Aorta (tissue), 5 donors: ENCODE data around the gene PAPPA2. TPM values are rescaled to one million over a fixed set of nuclear protein-coding genes. Genes with fewer than 3 reads are reported as not detected.

Experiments used
- ATAC-seq: fragments of 200-7000 bp; cut with Tn5 transposase; one replicate; pipeline ENCODE4 v1.9.1; 2022; ENCODE audit warnings: moderate library complexity; ENCODE audit not compliant: low FRiP score
- DNase-seq, 2 donors: peaks; one replicate each; pipeline ENCODE4 v3.0.0-alpha.2; 2020
- H3K27ac ChIP-seq, 2 donors: one replicate each; pipeline ENCODE4 v1.5.1; 2013; ENCODE audit warnings: low read length in 2 of 2, mild to moderate bottlenecking in 2 of 2, moderate library complexity in 2 of 2, control low read depth in 1 of 2, inconsistent platforms in 1 of 2, low read depth in 1 of 2
- H3K27me3 ChIP-seq, 2 donors: one replicate each; pipeline ENCODE4 v1.6.1; 2013; ENCODE audit warnings: control low read depth in 1 of 2, low read length in 1 of 2, mild to moderate bottlenecking in 1 of 2, moderate library complexity in 1 of 2; ENCODE audit not compliant: insufficient read depth in 2 of 2, control insufficient read depth in 1 of 2
- H3K36me3 ChIP-seq, 2 donors: one replicate each; pipeline ENCODE4 v1.6.1; 2013; ENCODE audit warnings: control low read depth in 1 of 2, low read length in 1 of 2, mild to moderate bottlenecking in 1 of 2; ENCODE audit not compliant: insufficient read depth in 2 of 2, control insufficient read depth in 1 of 2
- H3K4me1 ChIP-seq, 2 donors: one replicate each; pipeline ENCODE4 v1.6.1; 2013; ENCODE audit warnings: low read length in 2 of 2, control low read depth in 1 of 2, mild to moderate bottlenecking in 1 of 2, moderate library complexity in 1 of 2; ENCODE audit not compliant: insufficient read depth in 2 of 2, control insufficient read depth in 1 of 2
- H3K4me3 ChIP-seq, 2 donors: one replicate each; pipeline ENCODE4 v1.5.1; 2013; ENCODE audit warnings: low read length in 2 of 2, control low read depth in 1 of 2, mild to moderate bottlenecking in 1 of 2
- H3K9me3 ChIP-seq: one replicate; pipeline ENCODE4 v1.6.1; 2013; ENCODE audit warnings: mild to moderate bottlenecking, low read length; ENCODE audit not compliant: control insufficient read depth
- WGBS, 2 donors: extraction: QIAGEN DNeasy Blood & Tissue Kit; methylation state at CpG; one replicate each; pipeline ENCODE4 v1.1.7; 2013; 5-methylcytosine and 5-hydroxymethylcytosine counted together
- intact Hi-C, 2 donors: fragments of 100-400 bp; cut with DNase I; formaldehyde crosslinking; loops; one replicate each; pipeline versions ENCODE4 v1.14.2 to v1.15.0; 2022
- polyA plus RNA-seq, 2 donors: library from polyadenylated mRNA; stranded (reverse); fragments of 200-250 nt; gene quantifications; one replicate each; pipeline ENCODE4 v1.2.3, GENCODE V29; 2013
- total RNA-seq, 2 donors: library from RNA; stranded (reverse); fragmentation: NEBNext Ultra II Directional; extraction: Animal tissue kit (Norgen Biotek cat#: 25700); gene quantifications; one replicate each; pipeline ENCODE4 v1.2.1, GENCODE V29; 2021
- donor health status: healthy with polysubstance abuse.
- donor health status: Bipolar disorder and iron deficiency.
- donor health status: DM: no; HTN: no; CAD: no.
- donor health status: DM: no; HTN: no; CAD: no.
- donor health status: DM: yes; HTN: yes; CAD: no.

PAPPA2 gene
- total and polyA plus RNA-seq, 4 donors: 3.5 to 4.3 TPM; not detected in 2

DNA sequence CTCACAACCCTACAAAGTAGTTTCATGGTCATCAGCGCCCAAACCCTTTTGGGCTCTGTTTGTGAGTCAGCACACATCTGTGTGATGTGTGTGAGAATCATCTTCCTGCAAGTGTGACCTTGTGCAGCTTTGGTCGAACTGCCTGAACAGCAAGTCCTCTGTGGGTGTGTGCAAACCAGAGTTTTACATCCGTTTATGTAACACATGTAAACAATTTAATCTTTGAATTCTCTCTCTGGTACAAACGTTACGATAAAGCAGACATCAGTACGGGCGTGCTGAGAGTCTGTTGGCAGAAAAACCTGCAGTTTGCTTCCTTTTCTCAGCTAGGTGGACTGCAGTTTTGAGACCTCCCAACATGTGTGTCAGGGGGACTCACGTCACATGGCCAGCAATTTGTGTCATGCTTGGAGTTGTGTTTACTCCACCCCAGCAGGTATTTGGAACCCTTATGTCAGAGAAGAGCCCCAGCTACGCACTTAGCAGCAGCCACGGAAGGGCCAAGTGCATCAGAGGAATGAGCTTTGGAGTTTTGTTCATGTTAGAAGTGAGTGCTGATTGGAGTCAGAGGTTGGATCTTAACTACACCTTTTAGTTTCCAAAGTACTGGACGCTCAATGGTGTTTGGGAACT, 230.8 kb downstream of the PAPPA2 start:
- WGBS, 2 donors: 78 to 88% methylated on average over 11 of the region's 11 CpGs
- Histone ChIP-seq H3K4me3 (no peak overlapping the region), H3K27me3 (no peaks in the 10 kb centered on the region), H3K27ac (no peak overlapping the region), H3K4me1 (no peaks in the 10 kb centered on the region), H3K36me3 (no peaks in the 10 kb centered on the region), H3K9me3 (no peaks in the 10 kb centered on the region)
- no peak for ATAC-seq
- intact Hi-C loops: loop anchor here (2.0 to 10.0 kb wide), 6 partner anchors 37 to 319 kb away; no protein-coding TSS in a partner anchor
- DNase-seq: no peak

DNA sequence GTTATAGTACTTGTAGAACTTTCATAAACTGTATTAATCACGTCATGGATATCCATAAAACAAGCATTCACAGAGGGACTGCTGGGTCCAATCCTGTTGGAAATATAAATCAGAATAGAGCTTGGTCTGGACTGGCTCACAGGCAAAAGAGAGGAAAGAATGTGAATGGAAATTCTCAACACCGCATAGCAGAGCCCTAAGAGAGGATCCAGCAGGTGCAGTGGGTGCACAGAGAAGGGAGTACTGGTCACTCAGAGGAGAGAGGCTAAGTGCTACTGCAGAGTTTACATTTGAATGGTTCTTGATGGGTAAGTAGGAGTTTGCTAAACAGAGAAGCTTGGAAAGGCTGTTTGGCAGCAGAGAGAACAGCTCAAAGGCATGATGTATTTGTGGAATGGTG, 231.7 kb downstream of the PAPPA2 start:
- H3K27me3 ChIP-seq: no peaks in the 10 kb centered on the region
- no peaks in the 10 kb centered on the region for H3K4me1 ChIP-seq
- no peak overlapping the region for H3K27ac ChIP-seq
- intact Hi-C loops: loop anchor here (5.0 to 10.0 kb wide), 5 partner anchors 37 to 320 kb away; no protein-coding TSS in a partner anchor
- H3K9me3 ChIP-seq: no peaks in the 10 kb centered on the region
- 81 to 83% methylated on average over 2 of the region's 2 CpGs for WGBS, 2 donors
- no peaks in the 10 kb centered on the region for H3K36me3 ChIP-seq
- no peak for DNase-seq
- no peak overlapping the region for H3K4me3 ChIP-seq
- no peak for ATAC-seq

DNA sequence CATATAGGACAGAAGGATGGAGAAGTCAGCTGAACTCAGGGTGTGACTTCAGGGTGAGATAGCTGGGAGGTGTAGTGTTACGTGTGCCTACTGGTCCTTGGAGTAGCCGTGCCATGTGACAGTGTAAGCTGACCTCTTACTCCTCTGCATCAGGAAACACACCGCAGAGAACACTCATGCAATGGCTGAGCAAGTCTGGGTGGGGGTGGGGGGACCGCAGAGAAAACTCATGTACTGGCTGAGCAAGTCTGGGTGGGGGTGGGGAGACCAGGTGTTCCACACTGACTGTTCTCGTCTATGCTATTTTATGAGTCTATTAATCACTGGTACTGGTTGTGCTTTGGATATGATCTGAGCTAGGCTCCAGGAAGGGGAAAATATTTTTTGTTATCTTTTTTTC, 233.1 kb downstream of the PAPPA2 start:
- ATAC-seq: no peak
- 70 to 78% methylated on average over 5 of the region's 5 CpGs for WGBS, 2 donors
- H3K36me3 ChIP-seq: no peaks in the 10 kb centered on the region

DNA sequence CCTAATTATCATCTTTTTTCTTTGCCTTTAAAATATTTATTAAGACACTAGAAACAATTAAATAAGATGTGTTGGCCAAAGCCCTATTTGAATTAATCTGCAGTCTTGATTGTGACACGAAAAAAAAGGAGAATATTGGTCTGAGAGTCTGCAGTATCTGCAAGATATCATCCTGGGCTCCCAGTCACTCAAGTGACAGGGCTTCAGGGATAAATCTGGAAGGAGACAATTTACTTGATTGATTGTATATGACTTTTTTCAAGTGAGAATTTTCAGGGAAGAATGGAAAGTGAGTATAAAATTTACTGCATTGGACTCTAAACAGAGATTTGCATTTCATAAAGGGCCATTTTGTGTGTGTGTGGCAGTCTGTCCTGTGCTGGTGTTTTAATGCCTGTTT, 233.7 kb downstream of the PAPPA2 start:
- Histone ChIP-seq H3K9me3 (no peaks in the 10 kb centered on the region), H3K36me3 (no peaks in the 10 kb centered on the region), H3K27ac (no peak overlapping the region), H3K4me1 (no peaks in the 10 kb centered on the region), H3K27me3 (no peaks in the 10 kb centered on the region), H3K4me3 (no peak overlapping the region)
- ATAC-seq: no peak
- DNase-seq: no peak
- WGBS, 2 donors: 86 to 91% methylated on average over 1 of the region's 1 CpG
- intact Hi-C loops: loop anchor here (10.0 kb wide), 2 partner anchors 148 to 322 kb away; no protein-coding TSS in a partner anchor

More for the DNA sequence above, 233.1 kb downstream of the PAPPA2 start:
- Histone ChIP-seq H3K27ac (no peak overlapping the region), H3K4me3 (no peak overlapping the region), H3K27me3 (no peaks in the 10 kb centered on the region), H3K9me3 (no peaks in the 10 kb centered on the region), H3K4me1 (no peaks in the 10 kb centered on the region)
- intact Hi-C loops: loop anchor here (10.0 kb wide), 2 partner anchors 149 to 321 kb away; no protein-coding TSS in a partner anchor
- DNase-seq: no peak

DNA sequence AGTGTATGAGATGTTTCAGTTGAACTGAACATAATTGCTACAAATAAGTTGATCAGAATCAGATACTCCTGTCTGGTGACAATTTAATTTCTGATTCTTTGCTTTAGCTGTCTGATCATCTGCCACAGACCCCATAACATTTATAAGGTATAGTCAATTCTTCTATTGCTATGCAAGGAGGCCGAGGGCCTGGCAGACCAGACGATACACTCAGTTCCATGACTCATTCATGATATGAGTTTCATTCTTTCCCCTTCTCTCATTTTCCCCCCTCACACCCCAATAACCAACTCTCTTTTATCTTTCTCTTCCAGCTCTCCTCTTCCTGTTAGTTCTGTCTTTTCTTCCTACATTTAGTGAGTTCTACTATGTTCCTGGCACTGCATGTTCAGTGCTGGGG, 236.8 kb downstream of the PAPPA2 start:
- WGBS, 2 donors: 87 to 89% methylated on average over 2 of the region's 2 CpGs

DNA sequence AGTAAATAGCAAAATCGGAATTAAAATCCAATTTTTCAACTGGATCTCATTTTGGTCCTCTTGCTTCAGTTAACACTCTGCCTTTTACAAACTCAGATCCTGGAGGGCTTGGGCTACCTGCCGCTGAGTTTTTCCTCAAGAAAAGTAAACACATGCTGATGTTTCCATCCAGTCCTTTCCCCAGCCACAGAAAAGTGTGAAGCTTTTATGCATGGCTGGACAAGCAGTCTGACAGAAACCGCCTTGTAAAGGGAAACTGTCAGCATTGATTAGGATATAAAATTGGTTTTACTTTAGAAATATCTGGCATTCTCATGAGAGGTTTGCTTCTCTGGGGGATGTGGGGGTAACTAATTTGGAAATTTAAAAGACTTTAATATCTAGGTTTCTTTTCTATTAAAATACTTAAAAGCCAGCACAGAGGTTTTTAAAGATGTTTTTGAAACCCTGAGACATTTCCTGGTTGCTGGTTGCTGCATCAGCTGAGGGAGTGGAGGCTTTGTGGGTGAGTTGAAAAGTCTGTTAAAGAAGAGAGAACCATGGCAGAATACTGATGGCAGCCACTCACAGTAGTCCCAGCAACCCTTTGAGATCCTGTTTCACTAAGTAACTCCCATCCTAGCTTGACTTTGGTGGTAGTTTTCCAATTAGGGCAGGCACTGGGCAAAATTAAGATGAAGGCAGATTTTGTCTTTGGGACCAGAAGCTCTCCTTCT, 238.3 kb downstream of the PAPPA2 start:
- no peak overlapping the region for H3K27ac ChIP-seq
- H3K36me3 ChIP-seq: no peaks in the 10 kb centered on the region
- H3K4me1 ChIP-seq: no peaks in the 10 kb centered on the region
- WGBS, 2 donors: 78 to 85% methylated on average over 3 of the region's 3 CpGs
- intact Hi-C loops: no loop called here
- H3K27me3 ChIP-seq: no peaks in the 10 kb centered on the region
- no peak overlapping the region for H3K4me3 ChIP-seq
- ATAC-seq: no peak
- no peaks in the 10 kb centered on the region for H3K9me3 ChIP-seq
- DNase-seq: no peak

More for the DNA sequence above, 236.8 kb downstream of the PAPPA2 start:
- Histone ChIP-seq H3K27ac (no peak overlapping the region), H3K4me1 (no peaks in the 10 kb centered on the region), H3K36me3 (no peaks in the 10 kb centered on the region), H3K27me3 (no peaks in the 10 kb centered on the region), H3K9me3 (no peaks in the 10 kb centered on the region), H3K4me3 (no peak overlapping the region)
- no peak for DNase-seq
- intact Hi-C loops: loop anchor here (10.0 kb wide), 2 partner anchors 145 to 325 kb away; no protein-coding TSS in a partner anchor
- ATAC-seq: no peak

DNA sequence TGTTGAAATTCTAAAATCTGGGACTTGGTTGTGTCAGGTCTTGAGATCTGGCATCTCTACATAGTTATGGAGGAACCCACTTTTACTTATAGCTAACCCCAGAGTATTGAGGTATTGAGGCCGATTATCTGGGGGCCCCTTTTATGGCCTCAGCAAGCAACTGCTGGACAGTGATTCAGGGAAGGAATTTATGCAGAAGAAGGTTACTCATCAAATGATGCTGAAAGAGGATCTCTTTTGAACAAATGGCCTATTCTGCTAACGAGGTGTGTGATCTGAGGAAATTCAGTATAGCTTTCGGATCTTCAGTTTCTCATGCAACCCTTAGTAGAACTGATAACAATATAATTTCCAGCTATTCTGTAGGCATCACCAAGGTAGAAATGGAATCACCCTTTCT, 239.9 kb downstream of the PAPPA2 start:
- no peak for DNase-seq
- no peaks in the 10 kb centered on the region for H3K9me3 ChIP-seq
- H3K27me3 ChIP-seq: no peaks in the 10 kb centered on the region
- no peaks in the 10 kb centered on the region for H3K4me1 ChIP-seq
- no peaks in the 10 kb centered on the region for H3K36me3 ChIP-seq
- ATAC-seq: no peak
- WGBS, 2 donors: 89 to 90% methylated on average over 3 of the region's 3 CpGs
- no peak overlapping the region for H3K4me3 ChIP-seq
- no peak overlapping the region for H3K27ac ChIP-seq
- intact Hi-C loops: no loop called here

DNA sequence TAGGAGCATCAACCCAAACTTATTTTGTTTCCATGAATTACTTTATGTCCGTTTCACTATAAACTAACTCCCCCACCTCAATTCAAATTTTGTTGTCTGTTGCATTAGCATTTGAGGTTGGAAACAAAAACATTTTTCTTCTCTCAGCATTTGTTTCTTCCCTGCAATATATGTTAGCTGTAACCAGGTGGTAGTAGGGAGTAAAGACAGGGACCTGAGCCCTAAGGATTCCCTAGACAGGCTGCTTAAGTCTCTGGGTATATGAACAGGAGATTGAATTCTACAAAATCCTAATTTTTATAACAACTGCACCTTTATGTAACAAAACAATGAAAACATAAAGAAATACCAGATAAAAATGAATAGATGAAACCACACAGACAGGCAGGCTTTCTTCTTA, 242.6 kb downstream of the PAPPA2 start:
- Histone ChIP-seq H3K4me3 (no peak overlapping the region), H3K27ac (no peak overlapping the region), H3K4me1 (no peaks in the 10 kb centered on the region), H3K36me3 (no peaks in the 10 kb centered on the region), H3K9me3 (no peaks in the 10 kb centered on the region), H3K27me3 (no peaks in the 10 kb centered on the region)
- no peak for ATAC-seq
- intact Hi-C loops: no loop called here
- WGBS, 2 donors: 72% methylated on average over 1 of the region's 1 CpG
- DNase-seq: no peak
